ENCODE measurements around the gene UNC13C.

UNC13C gene

DNA sequence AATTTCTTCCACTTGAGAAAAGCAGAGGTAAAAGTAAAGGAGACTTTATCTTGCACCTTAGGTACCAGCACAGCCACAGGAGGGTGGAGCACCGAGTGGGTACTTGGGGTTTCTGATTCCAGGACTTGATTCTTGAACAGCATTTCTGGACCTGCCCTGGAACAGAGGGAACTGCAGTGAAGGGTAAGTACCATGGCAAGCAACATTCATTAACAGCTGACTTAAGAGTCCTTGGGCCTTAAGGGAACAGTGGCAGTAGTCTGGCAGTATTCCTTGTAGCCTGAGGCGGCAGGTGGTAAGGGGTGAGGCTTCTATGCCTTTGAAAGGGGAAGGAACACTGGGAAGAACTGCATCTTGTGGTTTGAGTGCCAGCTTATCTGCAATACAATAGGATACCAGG, 666.6 kb downstream of the UNC13C start:
- DNase-seq (ENCODE audit: low read depth in 2 of 2), result no peak

DNA sequence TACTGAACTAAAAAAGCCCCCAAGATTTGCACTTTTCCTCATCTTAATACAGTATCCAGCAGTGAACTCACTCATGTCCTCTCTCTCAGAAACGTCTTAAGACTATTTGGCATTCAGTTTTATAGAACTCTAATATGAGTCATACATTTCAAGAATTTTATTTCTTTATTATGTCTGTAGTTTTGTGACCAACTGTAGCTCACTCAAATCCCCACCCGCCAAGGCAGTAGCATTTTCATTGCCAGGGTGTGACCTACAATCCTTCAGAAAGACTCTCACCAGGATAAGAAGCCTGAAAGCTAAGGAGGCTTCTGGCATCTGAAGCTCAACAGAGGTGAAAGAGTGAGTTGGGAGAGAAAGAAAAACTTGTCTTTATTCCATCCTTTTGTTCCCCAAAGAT, 681.4 kb downstream of the UNC13C start:
- no peak for DNase-seq (ENCODE audit: low read depth in 2 of 2)

GRCh38 chr15:54660356-54660755, 682.1 kb downstream of the UNC13C start:
- DNase-seq (ENCODE audit: low read depth in 2 of 2), result no peak

GRCh38 chr15:54675241-54675640, 697.0 kb downstream of the UNC13C start:
- no peak for DNase-seq (ENCODE audit: low read depth in 2 of 2)

DNA sequence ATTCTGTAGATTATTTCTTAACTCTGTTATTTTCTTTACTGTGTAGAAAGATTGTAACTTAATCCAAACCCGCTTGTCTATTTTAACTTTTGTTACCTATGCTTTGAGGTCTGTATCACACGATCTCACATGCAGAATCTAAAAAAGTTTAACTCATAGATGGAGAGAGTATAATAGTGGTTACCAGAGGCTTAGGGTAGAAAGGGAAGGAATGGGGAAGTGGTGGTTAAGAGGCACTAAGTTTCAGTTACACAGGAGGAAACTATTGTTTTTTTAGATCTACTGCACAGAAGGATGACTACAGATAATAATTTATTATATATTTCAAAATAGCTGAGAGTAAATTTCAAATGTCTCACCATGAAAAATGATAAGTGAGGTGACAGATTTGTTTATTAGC, 703.3 kb downstream of the UNC13C start:
- no peak for DNase-seq (ENCODE audit: low read depth in 2 of 2)
